ENCODE measurements around the gene CAPN11. TPM values are rescaled to one million over a fixed set of nuclear protein-coding genes. Genes with fewer than 3 reads are reported as not detected.
"Not testable (repeated sequence)": the region's sequence is repeated elsewhere in the genome, so short reads cannot be mapped to it uniquely, and the experiment has no call there.

The CAPN11 gene
- polyA plus RNA-seq, 12 donors: 0.14 to 0.46 (median 0.29) TPM; not detected in 2

- no peak for DNase-seq
These were observed 22.3 kb downstream of the CAPN11 start for GRCh38 chr6:44180886-44181285.

GRCh38 chr6:44181784-44182183 is 23.2 kb downstream of the CAPN11 start:
- DNase-seq: not testable (repeated sequence)

- DNase-seq: no peak
These were observed 24.3 kb downstream of the CAPN11 start for GRCh38 chr6:44182911-44183390.

GRCh38 chr6:44183783-44184182 is 25.2 kb downstream of the CAPN11 start:
- no peak for DNase-seq

GRCh38 chr6:44185356-44185755 is 26.7 kb downstream of the CAPN11 start:
- not testable (repeated sequence) for DNase-seq

- no peak for DNase-seq
These were observed 27.5 kb downstream of the CAPN11 start for GRCh38 chr6:44185953-44186634.

GRCh38 chr6:44186635-44187025 is 28.0 kb downstream of the CAPN11 start:
- DNase-seq: no peak

GRCh38 chr6:44188819-44189218 is 30.2 kb downstream of the CAPN11 start:
- no peak for DNase-seq

GRCh38 chr6:44189257-44189656 is 30.6 kb downstream of the CAPN11 start:
- DNase-seq: no peak

- DNase-seq: no peak
These were observed 32.1 kb downstream of the CAPN11 start for GRCh38 chr6:44190715-44191114.

GRCh38 chr6:44192428-44193041 is 33.9 kb downstream of the CAPN11 start:
- no peak for DNase-seq

GRCh38 chr6:44193307-44193910 is 34.8 kb downstream of the CAPN11 start:
- DNase-seq: no peak

- DNase-seq: no peak
These were observed 35.7 kb downstream of the CAPN11 start for GRCh38 chr6:44194326-44194725.

- DNase-seq: not testable (repeated sequence)
These were observed 37.7 kb downstream of the CAPN11 start for GRCh38 chr6:44196351-44196750.

GRCh38 chr6:44198684-44199083 is 40.1 kb downstream of the CAPN11 start:
- DNase-seq: no peak

- no peak for DNase-seq
These were observed 41.3 kb downstream of the CAPN11 start for GRCh38 chr6:44199883-44200282.

GRCh38 chr6:44201200-44201599 is 42.6 kb downstream of the CAPN11 start:
- DNase-seq: no peak

- DNase-seq: no peak
These were observed 43.2 kb downstream of the CAPN11 start for GRCh38 chr6:44201638-44202303.

- no peak for DNase-seq
These were observed 43.8 kb downstream of the CAPN11 start for GRCh38 chr6:44202332-44202971.

- no peak for DNase-seq
These were observed 44.5 kb downstream of the CAPN11 start for GRCh38 chr6:44202972-44203750.

- DNase-seq: no peak
These were observed 45.3 kb downstream of the CAPN11 start for GRCh38 chr6:44203955-44204354.
